GM23248 (cell line): Measurements from ENCODE around the gene KCNMA1.

Experiments used
- EZH2 ChIP-seq: fragments of 200-600 bp; sonication (generic); IDR thresholded peaks from 2 replicates; pipeline ENCODE4 v1.6.1; 2018; ENCODE audit warnings: antibody characterized with exemption, mild to moderate bottlenecking; ENCODE audit not compliant: insufficient read depth, poor library complexity, severe bottlenecking
- EZH2phosphoT487 ChIP-seq: fragments of 200-600 bp; sonication (generic); IDR thresholded peaks from 2 replicates; pipeline ENCODE4 v1.6.1; 2018; ENCODE audit warnings: antibody characterized with exemption, moderate library complexity, mild to moderate bottlenecking, low read depth; ENCODE audit not compliant: insufficient read depth

DNA sequence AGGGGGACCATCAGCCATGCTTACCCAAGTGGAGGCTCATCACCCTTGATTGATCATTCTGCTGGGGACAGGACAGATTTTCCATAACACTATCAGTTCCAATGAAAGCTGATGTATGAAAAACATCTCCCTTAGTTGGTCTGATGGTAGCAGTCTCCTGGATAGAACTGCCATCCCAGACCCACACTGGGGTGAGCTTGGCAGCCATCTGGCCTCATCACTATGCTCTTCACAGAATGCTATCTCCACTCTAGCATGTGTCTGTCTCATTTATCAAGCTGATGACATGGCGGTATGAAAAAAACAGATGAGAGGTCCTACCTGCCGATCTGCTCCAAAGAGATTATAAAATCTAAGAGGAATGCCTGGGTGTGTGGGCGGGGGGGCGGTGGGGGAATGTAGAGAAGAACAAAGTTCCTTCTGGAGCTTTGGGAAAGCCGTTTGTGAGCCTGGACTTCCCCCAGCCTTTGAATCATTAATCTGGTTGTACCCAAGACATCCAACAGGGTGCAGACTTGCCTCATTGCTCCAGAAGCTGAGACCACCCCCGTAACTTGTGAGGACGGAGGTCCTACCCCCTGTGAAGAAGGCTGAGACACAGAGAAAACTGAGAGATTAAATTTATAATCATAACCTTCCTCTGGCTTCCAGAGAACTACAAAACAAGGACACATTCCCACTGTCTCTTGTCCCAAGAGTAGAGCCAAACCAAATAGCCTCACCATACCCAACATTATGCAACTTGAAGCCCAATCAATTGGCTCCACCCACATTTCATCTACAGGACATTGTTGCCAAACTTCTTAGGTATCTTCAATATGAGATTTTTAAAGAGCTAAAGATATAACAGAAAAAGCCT is 340.8 kb downstream of the KCNMA1 start:
- TF ChIP-seq EZH2 = no peak
- TF ChIP-seq EZH2phosphoT487 = no peak
